Loucy (cell line): ENCODE results near the gene GCLM.

ENCODE experiments used
- EZH2phosphoT487 ChIP-seq: fragments of 200-600 bp; IDR thresholded peaks from 2 replicates; pipeline ENCODE4 v1.6.1; 2018; ENCODE audit warnings: antibody characterized with exemption, mild to moderate bottlenecking, moderate library complexity, borderline replicate concordance
- TF ChIP-seq, protein P1 (sequence below): fragments of 200-600 bp; sonication (generic); conservative IDR thresholded peaks from 2 replicates; pipeline ENCODE4 v1.5.1; 2014; ENCODE audit warnings: mild to moderate bottlenecking, antibody characterized with exemption, low read length

DNA sequence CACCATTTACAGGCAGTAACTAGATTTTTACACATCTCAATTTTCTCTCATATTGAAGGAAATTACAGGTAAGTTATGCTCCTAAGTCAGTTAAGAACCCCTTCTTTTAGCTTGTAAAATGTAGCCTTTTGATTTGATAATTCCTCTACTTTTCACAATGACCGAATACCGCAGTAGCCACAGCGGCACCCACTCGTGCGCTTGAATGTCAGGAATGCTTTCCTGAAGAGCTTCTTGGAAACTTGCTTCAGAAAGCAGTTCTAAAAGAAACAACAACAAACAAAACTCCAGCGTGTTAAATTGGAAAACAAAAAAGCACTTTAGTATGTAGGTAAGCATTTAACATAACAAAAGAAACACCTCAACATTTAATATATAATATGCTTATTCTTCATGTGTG, 20.3 kb downstream of the GCLM start:
- TF ChIP-seq, protein P1, sequence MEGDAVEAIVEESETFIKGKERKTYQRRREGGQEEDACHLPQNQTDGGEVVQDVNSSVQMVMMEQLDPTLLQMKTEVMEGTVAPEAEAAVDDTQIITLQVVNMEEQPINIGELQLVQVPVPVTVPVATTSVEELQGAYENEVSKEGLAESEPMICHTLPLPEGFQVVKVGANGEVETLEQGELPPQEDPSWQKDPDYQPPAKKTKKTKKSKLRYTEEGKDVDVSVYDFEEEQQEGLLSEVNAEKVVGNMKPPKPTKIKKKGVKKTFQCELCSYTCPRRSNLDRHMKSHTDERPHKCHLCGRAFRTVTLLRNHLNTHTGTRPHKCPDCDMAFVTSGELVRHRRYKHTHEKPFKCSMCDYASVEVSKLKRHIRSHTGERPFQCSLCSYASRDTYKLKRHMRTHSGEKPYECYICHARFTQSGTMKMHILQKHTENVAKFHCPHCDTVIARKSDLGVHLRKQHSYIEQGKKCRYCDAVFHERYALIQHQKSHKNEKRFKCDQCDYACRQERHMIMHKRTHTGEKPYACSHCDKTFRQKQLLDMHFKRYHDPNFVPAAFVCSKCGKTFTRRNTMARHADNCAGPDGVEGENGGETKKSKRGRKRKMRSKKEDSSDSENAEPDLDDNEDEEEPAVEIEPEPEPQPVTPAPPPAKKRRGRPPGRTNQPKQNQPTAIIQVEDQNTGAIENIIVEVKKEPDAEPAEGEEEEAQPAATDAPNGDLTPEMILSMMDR: no peak
- no peak for TF ChIP-seq EZH2phosphoT487
